Measurements from ENCODE around the gene HEMK1. TPM values are rescaled to one million over a fixed set of nuclear protein-coding genes. Genes with fewer than 3 reads are reported as not detected.

HEMK1 gene
- total and polyA plus RNA-seq, 2 donors (not counting 3 experiments of a cell fraction or from before 2014, with no cell fraction given): 14.2 to 15.2 TPM

DNA sequence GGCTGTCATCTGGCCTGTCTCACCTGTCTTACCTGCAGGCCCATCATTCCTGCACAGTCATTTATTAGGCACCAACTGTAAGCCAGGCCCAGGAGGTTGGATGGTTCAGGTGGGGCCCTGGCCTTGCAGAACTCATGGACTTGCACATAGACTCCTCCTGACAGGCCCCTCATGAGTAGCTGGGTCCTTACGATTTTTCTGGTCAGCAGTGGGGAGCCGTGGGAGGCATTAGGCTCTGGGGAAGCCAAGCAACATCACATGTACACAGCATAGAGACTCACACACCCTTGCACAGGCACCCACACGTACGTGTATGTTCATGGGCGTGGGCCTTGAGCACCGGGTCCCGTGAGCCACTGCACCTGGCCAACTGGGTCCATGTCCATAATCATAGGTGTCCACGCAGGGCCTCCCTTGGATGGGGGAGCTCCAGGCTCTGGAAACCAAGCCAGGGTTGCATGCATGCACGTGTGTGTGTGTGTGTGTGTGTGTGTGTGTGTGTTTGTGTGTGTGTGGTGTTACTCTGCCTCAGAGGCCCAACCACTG, 21.9 kb downstream of the HEMK1 start:
- ChIA-PET CTCF (interaction anchor here (0.9 to 1.8 kb wide), 4 partner anchors 10 to 21 kb away, joined by 3 to 8 read pairs (median 4); partner anchors contain the start of gene CISH), POLR2A (no interaction called here)
- no peaks in the 10 kb centered on the region for H3K4me1 ChIP-seq (ENCODE audit: control insufficient read depth, extremely low read depth, insufficient read depth, low read length)
- no peaks in the 10 kb centered on the region for H3K36me3 ChIP-seq (ENCODE audit: control insufficient read depth in 2 of 2, extremely low read depth in 1 of 2, insufficient read depth in 2 of 2, low read length in 2 of 2)
- DNase-seq (ENCODE audit: low read depth, low spot score) (no peak), FAIRE-seq (no peak)
- H2AFZ ChIP-seq (ENCODE audit: low read depth, low read length): no peak overlapping the region
- TF ChIP-seq POLR2A (IDR thresholded peaks at IDR 0.05; ENCODE audit: low read depth, low read length) (no peak), GATA2 (IDR thresholded peaks at IDR 0.05; ENCODE audit: insufficient read depth, insufficient read length, low read depth, low read length) (no peak), CTCF (IDR thresholded peaks at IDR 0.05; ENCODE audit: extremely low read depth in 1 of 2, insufficient read depth in 1 of 2, low read depth in 1 of 2, low read length in 2 of 2) (no peak), FOS (IDR thresholded peaks at IDR 0.05; ENCODE audit: borderline replicate concordance, insufficient read depth, low read length) (no peak)
- no TSS peak for BruUV-seq (replicated peaks)
- no peaks in the 10 kb centered on the region for H4K20me1 ChIP-seq (replicated peaks; ENCODE audit: control insufficient read depth, extremely low read depth, insufficient read depth, low read length)
- no peaks in the 10 kb centered on the region for H3K9me3 ChIP-seq (replicated peaks; ENCODE audit: control insufficient read depth, insufficient read depth, low read length)
- no peak overlapping the region for H3K9ac ChIP-seq (replicated peaks; ENCODE audit: extremely low read depth, insufficient read depth, low read length)
- H3K9me1 ChIP-seq (replicated peaks; ENCODE audit: control insufficient read depth, extremely low read depth, insufficient read depth, low read length): no peaks in the 10 kb centered on the region
- no peaks in the 10 kb centered on the region for H3K79me2 ChIP-seq (ENCODE audit: control insufficient read depth, insufficient read depth, low read length)
- H3K27ac ChIP-seq (ENCODE audit: insufficient read depth, low read depth, low read length): no peak overlapping the region
- dilution Hi-C loops (cut with MboI; ENCODE audit: extremely low pct_ligation_motif_present, low sequenced_read_pairs): no loop called here
- no peak overlapping the region for H3K4me3 ChIP-seq (replicated peaks in 1 of 3; ENCODE audit: insufficient read depth in 1 of 3, low read depth in 1 of 3, low read length in 3 of 3)
- H3K27me3 ChIP-seq (ENCODE audit: control insufficient read depth in 2 of 2, insufficient read depth in 2 of 2, low read length in 2 of 2): peaks cover 0 to 2% of the 10 kb centered on the region in 2 experiments
- intact Hi-C loops (cut with micrococcal nuclease): no loop called here
- H3K4me2 ChIP-seq (ENCODE audit: insufficient read depth, low read length): no peak overlapping the region

GRCh38 chr3:50592568-50592967, 23.2 kb downstream of the HEMK1 start:
- ChIA-PET CTCF (interaction anchor here (0.7 to 1.8 kb wide), 3 partner anchors 9 to 50 kb away, joined by 3 to 6 read pairs (median 4); no protein-coding TSS in a partner anchor), POLR2A (interaction anchor here (0.8 kb wide), 1 partner anchor 9 kb away, joined by 4 read pairs; no protein-coding TSS in a partner anchor)
- DNase-seq (ENCODE audit: low read depth, low spot score) (no peak), FAIRE-seq (no peak)
- Histone ChIP-seq H3K27me3 (ENCODE audit: control insufficient read depth in 2 of 2, insufficient read depth in 2 of 2, low read length in 2 of 2) (peaks cover 0 to 2% of the 10 kb centered on the region in 2 experiments), H3K36me3 (ENCODE audit: control insufficient read depth in 2 of 2, extremely low read depth in 1 of 2, insufficient read depth in 2 of 2, low read length in 2 of 2) (no peaks in the 10 kb centered on the region), H4K20me1 (replicated peaks; ENCODE audit: control insufficient read depth, extremely low read depth, insufficient read depth, low read length) (no peaks in the 10 kb centered on the region), H3K79me2 (ENCODE audit: control insufficient read depth, insufficient read depth, low read length) (no peaks in the 10 kb centered on the region), H3K9me3 (replicated peaks; ENCODE audit: control insufficient read depth, insufficient read depth, low read length) (no peaks in the 10 kb centered on the region), H3K27ac (ENCODE audit: insufficient read depth, low read depth, low read length) (no peak overlapping the region), H3K9ac (replicated peaks; ENCODE audit: extremely low read depth, insufficient read depth, low read length) (no peak overlapping the region), H3K9me1 (replicated peaks; ENCODE audit: control insufficient read depth, extremely low read depth, insufficient read depth, low read length) (no peaks in the 10 kb centered on the region), H2AFZ (ENCODE audit: low read depth, low read length) (no peak overlapping the region), H3K4me1 (ENCODE audit: control insufficient read depth, extremely low read depth, insufficient read depth, low read length) (no peaks in the 10 kb centered on the region), H3K4me3 (replicated peaks in 1 of 3; ENCODE audit: insufficient read depth in 1 of 3, low read depth in 1 of 3, low read length in 3 of 3) (no peak overlapping the region), H3K4me2 (ENCODE audit: insufficient read depth, low read length) (no peak overlapping the region)
- no TSS peak for BruUV-seq (replicated peaks)
- intact Hi-C loops (cut with micrococcal nuclease): no loop called here
- dilution Hi-C loops (cut with MboI; ENCODE audit: extremely low pct_ligation_motif_present, low sequenced_read_pairs): no loop called here
- no peak for TF ChIP-seq MAX (IDR thresholded peaks at IDR 0.05; ENCODE audit: insufficient read depth, insufficient read length)
- no peak for TF ChIP-seq MYC (IDR thresholded peaks at IDR 0.05; ENCODE audit: low read depth, low read length)
- no peak for TF ChIP-seq EZH2 (IDR thresholded peaks at IDR 0.05; ENCODE audit: borderline replicate concordance, low read depth, low read length, severe bottlenecking)
- no peak for TF ChIP-seq POLR2A (IDR thresholded peaks at IDR 0.05; ENCODE audit: low read depth, low read length)
- TF ChIP-seq GATA2 (IDR thresholded peaks at IDR 0.05; ENCODE audit: insufficient read depth, insufficient read length, low read depth, low read length): no peak
- no peak for TF ChIP-seq POLR2AphosphoS5 (IDR thresholded peaks at IDR 0.05; ENCODE audit: insufficient read depth, low read depth, low read length)
- no peak for TF ChIP-seq FOS (IDR thresholded peaks at IDR 0.05; ENCODE audit: borderline replicate concordance, insufficient read depth, low read length)
- TF ChIP-seq CTCF (IDR thresholded peaks at IDR 0.05; ENCODE audit: extremely low read depth in 1 of 2, insufficient read depth in 1 of 2, low read depth in 1 of 2, low read length in 2 of 2): no peak
